ENCODE data around the gene MADD.

MADD gene

DNA sequence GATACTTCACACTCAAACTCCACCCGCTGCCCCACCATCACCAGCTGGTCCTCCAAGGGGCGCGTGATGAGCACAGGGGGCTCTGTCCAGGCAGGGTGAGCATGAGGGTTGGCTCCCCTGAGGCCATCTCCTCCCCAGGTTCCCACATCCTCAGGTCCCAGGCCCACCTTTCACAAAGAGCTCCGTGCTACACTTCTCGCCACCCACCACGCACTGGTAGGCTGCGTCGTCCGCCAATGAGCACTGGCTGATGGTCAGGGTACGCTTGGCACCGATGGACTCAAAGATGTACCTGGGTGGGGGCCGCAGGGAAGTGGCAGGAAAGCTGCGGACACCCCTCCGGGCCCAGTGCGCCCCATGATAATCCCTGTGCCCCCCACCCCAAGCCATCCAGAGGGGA, 72.9 kb downstream of the MADD start:
- no peak for TF ChIP-seq CTCF (IDR thresholded peaks at IDR 0.05; ENCODE audit: low read length, missing control alignments)
- no peak for DNase-seq (ENCODE audit: low read depth)
- H3K4me3 ChIP-seq (replicated peaks; ENCODE audit: low read depth, low read length): no peak overlapping the region

- no peak for TF ChIP-seq CTCF (IDR thresholded peaks at IDR 0.05; ENCODE audit: low read length, missing control alignments)
- no peak for DNase-seq (ENCODE audit: low read depth)
- H3K4me3 ChIP-seq (replicated peaks; ENCODE audit: low read depth, low read length): no peak overlapping the region
Observed at GRCh38 chr11:47345890-47346563, 76.1 kb downstream of the MADD start.

DNA sequence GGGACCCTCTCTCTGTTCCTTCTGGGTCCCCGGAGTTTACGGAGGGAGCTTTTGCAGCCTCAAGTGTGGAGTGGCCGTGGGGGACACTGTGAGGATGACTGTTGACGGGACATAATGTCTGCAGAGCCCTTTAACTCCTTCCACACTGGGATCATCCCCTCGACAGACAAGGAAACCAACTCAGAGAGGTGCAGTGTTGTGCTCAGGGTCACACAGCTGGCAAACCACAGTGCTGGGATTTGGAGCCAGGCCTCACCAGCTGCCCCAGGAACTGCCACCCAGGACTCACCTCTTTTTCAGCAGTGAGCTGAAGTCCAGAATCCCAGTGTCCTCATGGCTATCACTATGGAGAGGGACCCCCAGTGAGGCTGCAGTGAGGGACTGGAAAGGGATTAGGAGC, 77.2 kb downstream of the MADD start:
- no peak overlapping the region for H3K4me3 ChIP-seq (replicated peaks; ENCODE audit: low read depth, low read length)
- DNase-seq (ENCODE audit: low read depth): no peak
- no peak for TF ChIP-seq CTCF (IDR thresholded peaks at IDR 0.05; ENCODE audit: low read length, missing control alignments)

- DNase-seq (ENCODE audit: low read depth): no peak
- H3K4me3 ChIP-seq (replicated peaks; ENCODE audit: low read depth, low read length): no peak overlapping the region
- no peak for TF ChIP-seq CTCF (IDR thresholded peaks at IDR 0.05; ENCODE audit: low read length, missing control alignments)
Observed at GRCh38 chr11:47348131-47348802, 78.3 kb downstream of the MADD start.

DNA sequence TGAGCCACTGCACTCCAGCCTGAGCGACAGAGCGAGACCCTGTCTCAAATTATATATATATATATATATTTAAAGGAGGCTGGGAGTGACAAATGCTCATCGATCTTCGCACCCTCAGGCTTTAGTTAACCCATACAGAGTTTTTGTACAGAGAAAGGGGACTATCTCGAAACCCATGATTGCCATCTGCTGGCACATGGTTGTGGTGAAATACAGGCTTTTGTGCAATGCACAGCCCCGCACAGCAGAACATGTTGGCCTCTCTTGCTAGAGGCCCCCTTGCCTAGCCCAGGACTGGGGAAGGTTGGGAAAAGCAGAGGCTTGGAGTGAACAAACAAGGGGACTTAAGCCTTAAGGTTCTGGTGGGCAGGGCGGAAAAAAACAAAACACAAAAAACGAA, 78.9 kb downstream of the MADD start:
- no peak overlapping the region for H3K4me3 ChIP-seq (replicated peaks; ENCODE audit: low read depth, low read length)
- DNase-seq (ENCODE audit: low read depth): peak; percentile 50

DNA sequence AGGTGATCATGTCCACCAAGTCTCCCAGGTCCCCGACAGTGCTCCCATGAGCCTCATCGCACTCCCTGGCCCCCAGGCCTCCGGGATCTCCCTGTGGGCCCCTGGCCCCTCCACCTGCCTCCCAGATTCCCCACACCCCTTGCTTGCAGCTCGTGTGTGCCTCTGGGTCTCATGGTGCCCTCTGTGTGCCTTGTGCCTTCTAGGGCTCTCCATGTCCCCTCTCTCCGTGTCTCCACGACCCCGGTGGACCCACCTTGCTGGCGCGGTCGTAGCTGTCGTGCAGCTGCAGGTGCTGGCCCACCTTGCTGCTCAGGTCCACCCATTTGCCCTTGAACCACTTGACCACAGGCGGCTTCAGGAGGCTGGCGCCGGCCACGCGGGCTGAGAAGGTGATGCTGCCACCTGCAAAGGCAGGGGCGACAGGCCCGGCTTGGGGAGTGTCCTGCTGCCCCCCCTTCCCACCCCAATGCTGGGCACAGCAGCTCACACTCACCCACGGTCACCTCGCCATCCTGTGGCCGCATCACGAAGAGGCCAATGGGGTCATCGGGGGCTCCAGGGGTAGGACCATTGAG, 79.7 kb downstream of the MADD start:
- no peak for DNase-seq (ENCODE audit: low read depth)
- H3K4me3 ChIP-seq (replicated peaks; ENCODE audit: low read depth, low read length): no peak overlapping the region
- no peak for TF ChIP-seq CTCF (IDR thresholded peaks at IDR 0.05; ENCODE audit: low read length, missing control alignments)

More for the DNA sequence above, 78.9 kb downstream of the MADD start:
- peak; percentile 31 for TF ChIP-seq CTCF (IDR thresholded peaks at IDR 0.05; ENCODE audit: low read length, missing control alignments)
